ENCODE data around the gene PHGDH.

PHGDH gene

GRCh38 chr1:119733754-119734153, 22.0 kb downstream of the PHGDH start:
- no peak for DNase-seq

DNA sequence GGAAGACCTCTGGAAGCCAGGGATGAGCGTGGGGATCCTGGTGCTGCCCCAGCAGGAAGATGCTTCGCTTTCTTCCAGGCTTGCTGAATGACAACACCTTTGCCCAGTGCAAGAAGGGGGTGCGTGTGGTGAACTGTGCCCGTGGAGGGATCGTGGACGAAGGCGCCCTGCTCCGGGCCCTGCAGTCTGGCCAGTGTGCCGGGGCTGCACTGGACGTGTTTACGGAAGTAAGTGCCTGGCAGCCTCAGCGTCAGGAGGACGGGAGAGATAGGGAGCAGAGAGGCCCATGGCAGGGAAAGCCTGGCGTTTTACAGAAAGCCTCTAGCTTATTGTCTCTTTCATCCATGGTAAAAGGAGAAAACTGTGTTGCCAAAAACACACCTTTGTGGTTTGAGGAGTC, 23.5 kb downstream of the PHGDH start:
- no peak for DNase-seq

DNA sequence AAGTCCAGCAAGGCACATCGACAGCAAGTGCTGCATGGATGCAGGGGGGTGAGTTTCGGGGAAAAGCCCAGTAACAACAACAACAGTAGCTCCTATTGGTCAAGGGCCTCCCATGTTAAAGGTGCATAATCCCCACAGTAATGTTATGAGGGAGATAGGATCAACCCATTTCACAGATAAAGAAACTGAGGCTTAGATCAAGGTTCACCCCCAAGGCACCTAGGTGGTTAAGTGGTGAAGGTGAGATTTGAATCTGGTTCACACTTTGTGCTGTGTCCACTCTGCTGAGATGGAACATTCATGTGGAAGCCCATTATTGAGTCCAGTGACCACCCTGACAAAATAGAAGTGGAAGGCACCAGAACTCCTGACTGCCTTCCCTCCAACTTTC, 24.9 kb downstream of the PHGDH start:
- no peak for DNase-seq

GRCh38 chr1:119737040-119737682, 25.4 kb downstream of the PHGDH start:
- no peak for DNase-seq

GRCh38 chr1:119738100-119738720, 26.5 kb downstream of the PHGDH start:
- DNase-seq, result no peak

- no peak for DNase-seq
Measured at GRCh38 chr1:119739150-119739549, 27.4 kb downstream of the PHGDH start.

- no peak for DNase-seq
Measured at GRCh38 chr1:119740261-119740660, 28.5 kb downstream of the PHGDH start.

DNA sequence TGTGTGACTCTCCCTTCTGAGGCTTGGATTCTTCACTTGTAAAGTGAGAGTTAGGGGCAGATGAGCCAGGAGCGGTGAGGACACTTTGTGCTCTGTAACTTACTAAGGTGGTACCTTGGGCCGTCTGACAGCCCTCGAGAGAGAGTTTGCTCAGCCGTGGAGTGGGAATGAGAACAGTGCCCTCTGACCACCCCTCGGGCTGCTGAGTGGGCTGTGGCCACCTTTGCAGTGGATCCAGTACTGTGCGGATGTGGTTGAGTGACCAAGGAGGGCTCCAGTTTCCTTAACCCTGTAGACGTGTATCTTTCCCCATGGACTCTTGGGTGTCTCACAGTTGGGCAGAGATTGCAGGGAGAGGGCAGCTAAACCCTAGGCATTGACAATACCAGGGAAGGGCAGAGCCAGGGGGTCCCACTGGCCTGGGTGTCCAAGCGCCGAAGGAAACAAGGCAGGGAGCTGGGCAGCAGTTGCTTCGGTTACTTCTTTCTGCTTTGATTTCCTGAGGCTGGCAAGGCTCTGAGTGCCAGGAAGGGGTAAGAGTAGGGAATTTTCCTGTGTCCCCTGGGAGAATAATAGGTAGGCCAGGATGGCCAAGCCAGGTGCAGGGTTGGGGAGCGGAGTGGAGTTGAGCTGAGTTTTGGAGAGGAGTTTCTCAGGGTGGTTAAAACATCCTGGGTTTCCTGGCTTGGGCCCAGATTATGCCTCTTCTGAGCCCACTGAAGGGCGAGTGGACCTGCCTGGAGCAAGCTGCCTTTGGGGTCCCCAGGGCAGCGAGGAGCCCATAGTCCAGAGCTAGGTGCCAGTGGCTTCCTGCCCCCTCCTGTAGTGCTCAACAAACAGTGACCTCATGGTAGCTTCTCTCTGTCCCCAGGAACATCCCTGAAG, 29.4 kb downstream of the PHGDH start:
- DNase-seq, result no peak

DNA sequence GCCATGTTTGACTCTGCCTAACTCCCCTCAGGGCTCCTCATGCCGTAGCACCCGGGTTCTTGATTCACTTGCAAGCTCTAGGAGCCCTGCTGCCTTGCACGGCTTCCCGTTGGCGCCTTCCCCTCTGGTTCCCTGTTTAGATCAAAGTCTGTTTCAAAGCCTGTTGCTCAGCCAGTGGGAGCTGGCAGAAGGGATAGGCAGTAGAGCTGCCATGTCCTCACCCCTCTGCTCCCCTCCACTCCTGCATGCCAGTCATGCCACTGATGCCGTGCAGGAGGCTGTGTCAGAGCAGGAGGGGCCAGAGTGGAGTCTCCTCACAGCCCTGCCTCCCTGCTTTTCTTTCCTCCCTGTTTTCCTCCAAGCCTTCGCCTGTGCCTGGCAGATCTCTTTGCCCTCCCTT, 30.5 kb downstream of the PHGDH start:
- no peak for DNase-seq

DNA sequence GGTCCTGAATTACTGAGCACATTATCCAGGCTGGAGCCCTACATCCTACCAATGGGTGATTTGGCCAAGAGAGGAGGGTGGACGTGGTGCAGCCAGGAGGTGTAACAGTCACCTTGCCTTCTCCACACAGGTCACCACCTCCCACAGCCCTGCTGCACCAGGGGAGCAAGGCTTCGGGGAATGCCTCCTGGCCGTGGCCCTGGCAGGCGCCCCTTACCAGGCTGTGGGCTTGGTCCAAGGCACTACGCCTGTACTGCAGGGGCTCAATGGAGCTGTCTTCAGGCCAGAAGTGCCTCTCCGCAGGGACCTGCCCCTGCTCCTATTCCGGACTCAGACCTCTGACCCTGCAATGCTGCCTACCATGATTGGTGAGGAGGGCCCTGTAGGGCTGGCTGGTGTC, 30.9 kb downstream of the PHGDH start:
- DNase-seq, result no peak

GRCh38 chr1:119743308-119743707, 31.6 kb downstream of the PHGDH start:
- no peak for DNase-seq

- peak; percentile 33 for DNase-seq
Measured at GRCh38 chr1:119743776-119744597, 32.3 kb downstream of the PHGDH start.

- DNase-seq, result no peak
Measured at GRCh38 chr1:119744598-119744942, 32.8 kb downstream of the PHGDH start.

- no peak for DNase-seq
Measured at GRCh38 chr1:119745034-119745433, 33.3 kb downstream of the PHGDH start.

DNA sequence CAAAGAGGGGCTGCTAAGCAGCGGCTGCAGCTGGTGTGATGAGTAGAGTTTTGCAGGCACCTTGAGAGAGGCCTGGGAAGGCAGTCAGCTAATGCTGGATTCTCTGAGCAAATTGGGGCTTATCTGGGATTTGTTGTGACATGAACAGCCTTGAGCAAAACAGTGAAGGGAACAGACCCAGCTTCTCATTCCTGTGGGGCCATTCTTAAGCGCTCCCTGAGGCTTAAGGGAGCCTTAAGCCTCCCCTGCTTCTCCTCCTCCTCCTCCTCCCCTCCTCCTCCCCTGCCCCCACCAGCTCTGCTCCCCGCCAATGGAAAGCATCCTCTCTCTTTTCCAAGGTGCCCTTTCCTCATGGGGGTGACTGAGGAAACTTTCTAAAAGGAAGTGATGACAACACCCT, 35.7 kb downstream of the PHGDH start:
- DNase-seq, result no peak

- DNase-seq, result no peak
Measured at GRCh38 chr1:119748040-119748439, 36.3 kb downstream of the PHGDH start.

DNA sequence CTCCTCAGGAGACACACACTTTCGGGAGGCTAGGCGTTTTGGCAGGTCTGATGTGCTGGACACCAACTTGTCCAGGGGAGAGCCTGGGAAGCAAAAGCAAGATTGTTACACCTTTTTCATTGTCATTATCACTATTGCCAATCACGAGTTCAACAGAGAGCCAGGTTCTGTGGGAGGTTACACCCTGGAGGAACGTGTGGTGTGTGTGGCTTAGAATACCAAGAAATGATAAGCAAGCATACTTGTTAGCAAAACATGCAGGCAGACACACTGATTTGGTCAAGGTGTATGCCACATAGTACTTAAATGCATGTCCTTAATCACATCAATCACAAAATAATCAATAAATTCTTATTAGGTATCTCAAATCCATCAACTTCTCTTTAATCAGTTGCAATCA, 40.9 kb downstream of the PHGDH start:
- DNase-seq, result no peak

DNA sequence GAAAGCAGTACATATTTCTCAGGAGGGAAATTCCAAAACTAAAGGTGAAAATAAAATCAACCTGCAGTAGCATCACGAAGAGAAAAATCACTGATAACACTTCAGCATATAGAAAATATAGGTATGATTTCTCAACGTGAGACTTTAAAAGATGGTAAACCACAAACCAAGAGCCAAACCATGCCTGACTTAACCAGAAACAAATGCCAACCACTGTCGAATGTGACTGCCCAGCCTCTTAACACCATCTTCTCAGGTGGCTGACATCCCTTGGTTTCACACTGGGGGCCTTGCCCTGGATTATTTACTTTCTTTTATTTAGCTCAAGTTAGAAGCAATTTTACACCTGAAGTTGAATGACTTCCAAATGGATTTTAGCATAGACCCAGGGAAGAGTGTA, 46.9 kb downstream of the PHGDH start:
- DNase-seq, result no peak

GRCh38 chr1:119762409-119762808, 50.7 kb downstream of the PHGDH start:
- no peak for DNase-seq

DNA sequence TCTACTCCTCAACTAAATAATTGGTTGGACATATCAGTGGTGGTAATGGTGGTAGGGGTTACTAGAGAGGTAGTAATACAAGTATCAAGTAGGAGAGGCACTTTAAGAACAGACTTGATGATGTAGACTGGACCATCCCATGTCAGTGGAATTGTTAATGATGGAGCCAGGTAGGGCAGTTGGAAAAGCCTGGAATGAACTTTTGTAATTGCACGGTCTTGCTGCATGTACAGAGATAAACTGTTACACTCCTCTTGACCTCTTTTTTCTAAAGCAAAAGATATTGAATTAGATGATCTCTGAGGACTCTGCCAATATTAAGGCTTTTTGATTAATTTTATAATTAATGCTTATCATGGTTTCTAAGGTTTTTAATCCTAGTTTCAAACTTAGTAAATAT, 51.2 kb downstream of the PHGDH start:
- DNase-seq, result no peak

DNA sequence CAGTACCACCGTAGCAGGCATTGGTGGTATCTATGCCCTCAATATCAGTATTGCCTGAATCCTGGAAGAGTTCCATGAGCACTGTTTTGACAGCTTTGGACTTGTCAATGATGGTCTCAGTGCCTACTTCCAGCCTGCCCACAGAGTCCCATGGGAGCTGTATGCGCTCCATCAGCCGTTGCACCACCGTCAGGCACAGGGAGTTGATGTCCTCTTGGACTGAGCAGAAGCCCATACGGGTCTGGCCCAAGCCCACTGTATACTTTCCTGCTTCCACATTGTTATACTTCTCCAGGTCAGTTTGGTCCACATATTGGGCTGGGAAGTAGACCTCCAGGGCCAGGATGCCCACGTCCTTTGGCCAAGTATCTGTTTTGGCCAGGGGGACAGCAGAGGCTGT, 52.5 kb downstream of the PHGDH start:
- DNase-seq, result no peak

GRCh38 chr1:119766374-119766794, 54.6 kb downstream of the PHGDH start:
- DNase-seq, result no peak

DNA sequence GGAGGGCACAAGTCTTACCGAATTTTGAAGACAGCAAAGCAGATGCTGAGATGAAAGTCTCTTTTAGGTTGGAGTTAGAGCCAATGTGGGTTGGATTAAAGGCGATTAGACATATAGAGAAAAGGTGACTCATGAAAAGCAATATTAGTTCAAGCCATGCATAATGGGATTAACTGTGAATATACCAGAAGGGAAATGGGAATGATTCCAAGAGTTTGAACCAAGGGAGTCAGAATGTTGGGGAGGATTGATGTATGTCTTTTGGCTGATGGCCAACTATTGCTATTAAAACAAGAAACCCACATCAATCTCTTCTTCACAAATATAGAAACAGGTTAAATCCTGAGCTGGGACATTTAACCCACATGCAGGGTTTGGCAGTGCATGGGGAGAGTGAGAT, 55.8 kb downstream of the PHGDH start:
- DNase-seq, result no peak

Data from activated T-cell treated with anti-CD3 and anti-CD28 coated beads for 4 hours (primary cell).